GM12874 (cell line): Measurements from ENCODE around the gene GABPA.

Experiments used
- TF ChIP-seq, protein P1 (sequence below): IDR thresholded peaks from 2 replicates; pipeline ENCODE4 v1.5.1; 2011; ENCODE audit warnings: low read depth, mild to moderate bottlenecking, control low read depth, low read length, moderate library complexity; ENCODE audit not compliant: insufficient read depth

Gene GABPA

DNA sequence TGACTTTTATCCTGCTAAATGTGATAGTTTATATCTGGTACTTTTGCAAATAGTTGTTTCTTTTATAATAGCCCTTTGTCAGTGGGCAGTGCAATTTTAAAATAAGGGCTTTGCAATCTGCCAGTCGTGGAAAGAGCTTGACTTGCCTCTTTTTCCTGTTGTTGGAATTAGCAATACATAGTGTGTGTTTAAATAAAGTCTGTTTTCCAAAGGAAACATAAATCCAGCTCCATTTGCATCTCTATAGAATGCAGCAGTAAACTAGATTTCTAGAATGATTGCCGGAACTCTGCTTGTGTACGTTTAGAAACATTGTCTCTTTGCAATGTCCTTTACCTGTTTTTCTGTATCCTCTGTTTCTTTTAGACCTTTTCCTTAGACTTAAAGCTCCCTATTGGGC is 33.1 kb downstream of the GABPA start:
- TF ChIP-seq, protein P1, sequence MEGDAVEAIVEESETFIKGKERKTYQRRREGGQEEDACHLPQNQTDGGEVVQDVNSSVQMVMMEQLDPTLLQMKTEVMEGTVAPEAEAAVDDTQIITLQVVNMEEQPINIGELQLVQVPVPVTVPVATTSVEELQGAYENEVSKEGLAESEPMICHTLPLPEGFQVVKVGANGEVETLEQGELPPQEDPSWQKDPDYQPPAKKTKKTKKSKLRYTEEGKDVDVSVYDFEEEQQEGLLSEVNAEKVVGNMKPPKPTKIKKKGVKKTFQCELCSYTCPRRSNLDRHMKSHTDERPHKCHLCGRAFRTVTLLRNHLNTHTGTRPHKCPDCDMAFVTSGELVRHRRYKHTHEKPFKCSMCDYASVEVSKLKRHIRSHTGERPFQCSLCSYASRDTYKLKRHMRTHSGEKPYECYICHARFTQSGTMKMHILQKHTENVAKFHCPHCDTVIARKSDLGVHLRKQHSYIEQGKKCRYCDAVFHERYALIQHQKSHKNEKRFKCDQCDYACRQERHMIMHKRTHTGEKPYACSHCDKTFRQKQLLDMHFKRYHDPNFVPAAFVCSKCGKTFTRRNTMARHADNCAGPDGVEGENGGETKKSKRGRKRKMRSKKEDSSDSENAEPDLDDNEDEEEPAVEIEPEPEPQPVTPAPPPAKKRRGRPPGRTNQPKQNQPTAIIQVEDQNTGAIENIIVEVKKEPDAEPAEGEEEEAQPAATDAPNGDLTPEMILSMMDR: no peak

DNA sequence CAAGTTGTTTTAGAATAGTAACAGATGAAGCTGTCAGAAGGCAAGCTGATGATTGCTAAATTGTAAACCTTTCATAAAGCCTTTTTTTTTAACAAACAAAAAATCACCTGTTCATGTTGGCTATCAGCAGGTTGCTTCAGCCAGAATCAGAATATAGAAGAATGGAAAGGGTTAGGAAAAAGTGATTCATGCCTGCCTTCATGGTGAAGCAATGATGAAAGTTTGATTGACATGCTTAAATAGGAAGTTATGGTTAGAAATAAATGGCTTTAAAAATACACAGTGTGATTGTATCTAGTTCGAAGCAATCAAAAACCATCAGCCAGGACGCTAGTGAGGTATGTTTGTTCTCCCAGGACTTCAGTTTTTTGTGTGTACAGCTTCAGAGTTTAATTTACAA is 37.9 kb downstream of the GABPA start:
- TF ChIP-seq, protein P1: no peak

DNA sequence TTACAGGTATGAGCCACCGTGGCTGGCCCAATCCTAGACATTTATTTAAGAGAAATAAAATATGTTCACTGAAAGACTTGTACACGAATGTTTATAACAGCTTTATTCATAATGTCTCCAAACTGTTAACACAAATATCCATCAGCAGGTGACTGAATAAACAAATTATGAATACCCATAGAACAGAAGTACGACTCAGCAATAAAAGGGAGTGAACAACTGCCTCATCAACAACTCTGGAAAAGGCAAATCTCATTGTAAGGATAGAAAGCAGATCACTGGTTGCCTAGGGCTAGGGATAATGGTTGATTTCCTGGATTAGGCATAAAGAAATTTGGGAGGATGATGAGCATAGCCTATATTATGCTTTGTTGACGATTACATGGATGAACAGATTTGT is 41.7 kb downstream of the GABPA start:
- TF ChIP-seq, protein P1: no peak

DNA sequence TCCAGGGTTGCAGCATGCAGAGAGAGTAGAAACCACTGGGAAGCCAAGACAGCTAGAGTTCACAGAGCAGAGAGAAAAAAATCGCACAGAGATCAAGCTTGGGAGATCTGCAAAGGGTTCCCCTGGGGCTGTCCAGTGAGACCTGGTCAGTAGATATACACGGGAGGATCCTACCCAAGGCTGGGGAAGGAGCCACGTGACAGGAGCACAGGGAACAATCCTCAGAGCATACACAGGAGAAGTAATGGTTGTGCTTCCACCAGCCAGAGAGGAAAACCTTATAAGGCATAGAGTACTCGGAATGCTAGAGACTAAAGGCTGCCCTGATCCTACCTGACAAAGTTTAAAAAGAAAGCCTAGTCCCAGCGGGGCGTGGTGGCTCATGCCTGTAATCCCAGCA is 53.9 kb downstream of the GABPA start:
- TF ChIP-seq, protein P1: no peak

DNA sequence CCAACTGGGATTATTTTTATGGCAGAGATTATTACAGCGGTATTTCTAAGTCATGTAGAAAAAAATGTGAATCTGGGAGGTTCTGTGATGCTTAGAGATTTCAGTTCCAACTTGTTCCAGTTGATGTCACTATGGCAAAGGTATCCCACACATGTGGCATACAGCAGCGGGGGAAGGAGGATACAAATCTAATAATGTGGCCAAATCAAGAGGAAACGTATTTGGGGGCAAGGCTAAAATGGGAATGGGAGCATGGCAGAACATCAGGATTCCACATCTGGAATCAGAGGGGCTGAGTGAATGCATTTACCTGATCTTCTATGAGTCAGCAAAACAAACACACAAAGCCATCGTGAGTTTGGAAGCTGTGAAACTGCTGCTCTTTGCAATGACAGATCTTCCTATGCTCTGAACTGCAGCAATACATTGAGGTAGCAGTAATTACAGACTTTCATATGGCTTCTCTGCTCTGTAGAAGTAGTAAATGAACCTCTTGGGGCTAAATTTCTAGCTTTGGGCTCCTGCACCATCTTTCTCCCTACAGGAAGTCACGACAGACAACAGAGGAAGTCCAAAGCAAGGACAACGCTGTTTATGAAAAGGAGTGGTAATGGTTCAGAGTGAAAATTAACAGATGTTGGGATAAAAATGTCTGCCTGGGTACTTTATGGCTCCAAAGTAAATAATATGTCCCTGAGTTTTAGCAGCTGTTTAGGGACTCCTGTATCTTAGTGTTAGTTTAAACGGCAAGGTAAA is 55.5 kb downstream of the GABPA start:
- TF ChIP-seq, protein P1: peak; percentile 18; the same call in 1 of the 2 replicates

DNA sequence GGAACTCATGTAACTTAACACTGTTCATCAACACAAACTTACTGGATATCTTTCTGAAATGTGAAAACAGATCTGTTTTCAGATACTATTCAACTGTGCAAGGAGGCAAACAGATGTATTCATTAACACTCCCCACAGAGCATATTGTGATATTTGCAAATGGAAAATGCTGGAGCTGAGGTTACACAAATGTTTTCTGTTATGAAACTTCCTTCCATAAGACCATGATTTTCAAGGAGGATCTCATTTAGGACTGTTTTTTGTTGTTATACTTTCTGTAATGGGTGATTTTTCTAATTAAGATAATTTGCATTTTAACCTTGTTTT is 56.1 kb downstream of the GABPA start:
- TF ChIP-seq, protein P1: no peak

DNA sequence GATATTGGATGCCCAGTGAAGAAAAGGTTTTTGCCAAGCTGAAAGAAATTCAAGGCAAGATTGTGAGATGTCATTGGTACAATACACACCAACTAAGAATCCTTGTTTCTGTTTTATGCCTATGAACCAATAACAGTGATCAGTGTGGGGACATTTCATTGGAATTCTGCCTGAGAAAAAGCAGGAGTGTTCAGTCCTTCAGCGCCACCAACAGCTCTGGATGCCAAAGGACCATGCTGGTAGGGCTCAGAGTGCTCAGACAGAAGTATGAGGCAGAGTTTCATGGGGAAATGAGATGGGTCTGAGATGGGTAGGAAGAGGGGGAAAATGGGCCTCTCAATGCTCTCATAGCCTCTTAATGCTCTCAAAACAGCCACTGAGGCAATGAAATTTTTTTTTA is 56.5 kb downstream of the GABPA start:
- TF ChIP-seq, protein P1: no peak
